Fibroblast of pulmonary artery (primary cell): Measurements from ENCODE around the gene TRAFD1.
"Not testable (repeated sequence)": the region's sequence is repeated elsewhere in the genome, so short reads cannot be mapped to it uniquely, and the experiment has no call there.

Experiments
- DNase-seq: peaks from one replicate; pipeline ENCODE4 v3.0.0-alpha.2; 2010; ENCODE audit warnings: low read depth
- H3K4me3 ChIP-seq: replicated peaks from 2 replicates; pipeline ENCODE4 v1.5.1; 2011; ENCODE audit warnings: low read depth, mild to moderate bottlenecking, control low read depth, low read length, moderate library complexity
- CTCF ChIP-seq: IDR thresholded peaks from 2 replicates; pipeline ENCODE4 v1.5.1; 2011; ENCODE audit warnings: mild to moderate bottlenecking, control low read depth, low read length, inconsistent platforms; ENCODE audit errors: missing control alignments

TRAFD1 gene

GRCh38 chr12:112125250-112125999 lies at the start of gene TRAFD1:
Gene TRAFD1, plus strand, starts transcription at chr12:112125560. Its CDS starts 4,963 bp downstream, at chr12:112130523.
- no peak for TF ChIP-seq CTCF
- peak within 1 kb of the TSS; percentile 90 for H3K4me3 ChIP-seq
- peak; percentile 97 for DNase-seq

- no peak for DNase-seq
- H3K4me3 ChIP-seq: no peak overlapping the region
- TF ChIP-seq CTCF: peak; percentile 37
Measured at GRCh38 chr12:112087055-112087850, 38.1 kb upstream of the TRAFD1 start.

GRCh38 chr12:112087851-112088250 lies 37.5 kb upstream of the TRAFD1 start:
- H3K4me3 ChIP-seq: no peak overlapping the region
- TF ChIP-seq CTCF: no peak
- no peak for DNase-seq

- no peak for DNase-seq
- no peak overlapping the region for H3K4me3 ChIP-seq
- TF ChIP-seq CTCF: no peak
Measured at GRCh38 chr12:112091563-112091962, 33.8 kb upstream of the TRAFD1 start.

- no peak overlapping the region for H3K4me3 ChIP-seq
- DNase-seq: no peak
- no peak for TF ChIP-seq CTCF
Measured at GRCh38 chr12:112096070-112096469, 29.3 kb upstream of the TRAFD1 start.

- no peak for TF ChIP-seq CTCF
- DNase-seq: peak; percentile 35
- H3K4me3 ChIP-seq: no peak overlapping the region
Measured at GRCh38 chr12:112096667-112097066, 28.7 kb upstream of the TRAFD1 start.

GRCh38 chr12:112097641-112098040 lies 27.7 kb upstream of the TRAFD1 start:
- TF ChIP-seq CTCF: no peak
- no peak for DNase-seq
- H3K4me3 ChIP-seq: no peak overlapping the region

- DNase-seq, H3K4me3 ChIP-seq: not testable (repeated sequence)
Measured at GRCh38 chr12:112100500-112100899, 24.9 kb upstream of the TRAFD1 start.
